NCI-H345 treated with DMSO at 0.1 percent for 48 hours (cell line): ENCODE results near the gene ITGB7.

Source experiments
- DNase-seq: peaks from one replicate; lab custom pipeline; 2025; ENCODE audit not compliant: unreplicated experiment; lab: John Stamatoyannopoulos, UW

Gene ITGB7

DNA sequence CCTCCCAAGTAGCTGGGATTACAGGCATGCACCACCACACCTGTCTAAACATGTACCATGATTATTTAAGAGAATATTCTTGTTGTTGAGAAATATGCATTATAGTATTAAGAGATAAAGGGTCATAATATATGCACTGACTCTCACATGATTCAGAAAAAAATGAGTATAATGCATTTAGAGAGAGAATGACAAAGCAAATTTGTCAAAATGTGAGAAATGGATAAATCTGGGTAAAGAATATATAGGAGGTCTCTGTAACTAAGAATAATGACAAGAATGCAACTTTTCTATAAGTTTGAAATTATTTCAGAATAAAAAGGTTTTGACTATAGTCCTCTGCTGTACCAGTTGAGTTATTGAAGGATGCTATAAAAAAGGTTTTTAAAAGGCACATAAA lies 54.7 kb downstream of the ITGB7 start:
- DNase-seq: no peak

DNA sequence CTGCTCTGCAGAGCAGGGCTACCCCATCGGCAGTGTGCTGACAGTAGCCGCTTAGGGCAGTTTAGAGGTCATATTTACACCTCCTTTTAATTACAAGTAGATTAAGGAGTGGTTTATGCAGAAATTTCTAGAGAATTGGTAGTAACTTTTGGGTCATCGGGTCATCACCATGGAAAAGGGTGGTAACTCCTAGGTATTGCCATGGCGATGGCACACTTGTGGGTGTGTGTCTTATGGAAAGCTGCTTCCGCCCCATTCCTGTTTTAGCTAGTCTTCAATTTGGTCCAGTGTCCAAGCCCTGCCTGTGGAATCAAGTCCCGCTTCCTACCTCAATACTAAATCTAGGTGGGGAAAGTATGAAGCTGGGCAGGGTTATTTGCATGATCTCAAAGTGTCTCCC lies 56.0 kb downstream of the ITGB7 start:
- no peak for DNase-seq

DNA sequence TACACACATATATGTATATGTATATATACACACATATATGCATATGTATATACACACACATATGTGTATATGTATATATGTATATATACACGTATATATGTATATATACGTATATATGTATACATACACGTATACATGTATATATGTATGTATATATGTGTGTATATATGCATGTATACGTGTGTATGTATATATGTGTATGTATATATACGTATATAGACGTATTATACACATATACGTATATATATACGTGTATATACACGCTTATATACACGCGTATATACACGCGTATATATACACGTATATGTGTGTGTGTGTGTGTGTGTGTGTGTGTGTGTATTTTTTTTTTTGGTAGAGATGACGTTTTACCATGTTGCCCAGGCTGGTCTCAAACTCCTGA lies 59.4 kb downstream of the ITGB7 start:
- DNase-seq: no peak

DNA sequence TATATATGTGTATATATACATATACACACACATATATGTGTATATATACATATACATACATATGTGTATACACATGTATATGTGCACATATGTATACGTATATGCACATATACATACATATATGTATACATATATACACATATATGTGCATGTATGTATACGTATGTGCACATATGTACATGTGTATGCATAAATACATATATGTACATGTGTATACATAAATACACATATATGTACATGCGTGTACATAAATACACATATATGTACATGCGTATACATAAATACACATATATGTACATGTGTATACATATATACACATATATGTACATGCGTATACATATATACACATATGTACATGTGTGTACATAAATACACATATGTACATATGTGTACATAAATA lies 59.9 kb downstream of the ITGB7 start:
- DNase-seq: no peak

DNA sequence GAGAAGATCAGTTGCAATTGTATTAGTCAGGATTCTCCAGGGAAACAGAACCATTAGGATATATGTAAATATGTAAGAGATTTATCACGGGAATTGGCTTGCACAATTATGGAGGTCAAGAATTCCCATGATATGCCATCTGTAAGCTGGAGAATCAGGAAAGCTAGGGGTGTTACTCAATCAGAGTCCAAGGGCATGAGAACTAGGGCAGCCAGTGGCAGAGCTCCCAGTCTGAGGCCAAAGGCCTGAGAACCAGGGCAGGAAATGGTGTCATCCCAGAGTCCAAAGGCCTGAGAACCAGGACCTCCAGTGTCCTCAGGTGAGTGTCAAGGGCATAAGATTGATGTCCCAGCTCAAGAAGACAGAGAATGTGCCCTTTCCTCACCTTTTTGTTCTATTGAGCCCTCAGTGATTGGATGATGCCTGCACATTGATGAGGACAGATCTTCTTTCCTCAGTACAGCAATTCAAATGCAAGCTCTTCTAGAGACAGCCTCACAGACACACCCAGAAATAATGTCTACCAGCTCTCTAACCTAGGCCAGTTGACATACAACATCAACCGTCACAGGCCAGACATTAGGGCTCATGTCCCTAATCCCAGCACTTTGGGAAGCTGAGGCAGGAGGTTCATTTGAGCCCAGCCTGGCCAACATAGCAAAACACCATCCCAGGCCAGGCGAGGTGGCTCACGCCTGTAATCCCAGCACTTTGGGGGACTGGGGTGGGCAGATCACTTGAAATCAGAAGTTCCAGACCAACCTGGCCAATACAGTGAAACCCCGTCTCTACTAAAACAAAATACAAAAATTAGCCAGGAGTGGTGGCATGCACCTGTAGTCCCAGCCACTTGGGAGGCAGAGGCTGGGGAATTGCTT lies 61.4 kb downstream of the ITGB7 start:
- DNase-seq: no peak

DNA sequence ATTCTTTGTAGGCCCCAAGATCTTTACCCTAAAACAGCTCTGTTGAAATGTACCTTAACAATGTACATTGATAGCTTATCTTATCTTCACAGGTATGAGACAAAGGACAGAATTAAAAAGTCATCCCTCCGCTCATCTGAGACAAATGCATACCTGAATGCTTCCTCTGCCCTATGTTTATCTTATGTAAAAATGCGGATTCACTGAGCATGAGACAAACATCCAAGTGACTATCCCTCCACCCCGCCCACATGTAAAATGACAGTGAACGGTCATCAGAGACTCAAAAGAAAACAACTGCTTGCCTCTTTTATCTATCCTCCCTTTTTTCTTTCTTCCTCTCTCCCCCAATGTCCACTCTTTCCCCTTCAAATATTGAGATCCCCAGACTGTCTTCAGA lies 63.7 kb downstream of the ITGB7 start:
- DNase-seq: no peak
